Naive thymus-derived CD8-positive, alpha-beta T cell (primary cell): ENCODE measurements around the gene HDAC4. TPM values are rescaled to one million over a fixed set of nuclear protein-coding genes. Genes with fewer than 3 reads are reported as not detected.

Experiments
- ATAC-seq, 2 donors: fragments of 150-1000 bp; cut with Tn5 transposase in 1 of 2; sonication (Bioruptor Pico), chemical (Tn5 transposase) in 1 of 2; 1 replicate in 1 of 2; 2 replicates in 1 of 2; pipeline ENCODE4 v1.10.0; 2021; ENCODE audit warnings: mild to moderate bottlenecking in 2 of 2, moderate library complexity in 2 of 2
- POLR2A ChIA-PET: fragments of 350-600 bp; sonication (Branson Sonifier 250); formaldehyde crosslinking; loops from one replicate; lab custom pipeline; 2021; ENCODE audit warnings: antibody characterized with exemption; lab: Charles Lee
- DNase-seq, 10 donors: peaks; one replicate each; pipeline versions ENCODE4 v3.0.0 to v3.0.0-alpha.2; 2020 to 2022
- H3K27ac Mint-ChIP-seq, 10 donors: one replicate each; pipeline ENCODE4 v1.8.0; 2020 to 2022; ENCODE audit warnings: mild to moderate bottlenecking in 10 of 10, mixed read lengths in 10 of 10, moderate library complexity in 4 of 10, inconsistent platforms in 1 of 10
- H3K27me3 Mint-ChIP-seq, 5 donors: one replicate each; pipeline ENCODE4 v1.8.0; 2021 to 2022; ENCODE audit warnings: mixed read lengths in 5 of 5
- H3K36me3 Mint-ChIP-seq, 3 donors: one replicate each; pipeline ENCODE4 v1.8.0; 2020 to 2022; ENCODE audit warnings: mixed read lengths in 3 of 3, mild to moderate bottlenecking in 2 of 3, inconsistent platforms in 1 of 3
- H3K4me1 Mint-ChIP-seq, 4 donors: one replicate each; pipeline ENCODE4 v1.8.0; 2021 to 2022; ENCODE audit warnings: mixed read lengths in 4 of 4
- H3K4me3 Mint-ChIP-seq, 10 donors: one replicate each; pipeline ENCODE4 v1.8.0; 2020 to 2022; ENCODE audit warnings: mild to moderate bottlenecking in 10 of 10, mixed read lengths in 10 of 10, moderate library complexity in 6 of 10, inconsistent platforms in 1 of 10
- H3K9me3 Mint-ChIP-seq, 9 donors: one replicate each; pipeline ENCODE4 v1.8.0; 2020 to 2022; ENCODE audit warnings: mixed read lengths in 9 of 9, mild to moderate bottlenecking in 3 of 9, inconsistent platforms in 1 of 9, moderate library complexity in 1 of 9
- polyA plus RNA-seq, 3 donors: library from polyadenylated mRNA; unstranded; fragments of 300-500 nt; fragmentation: Illumina TruSeq; gene quantifications; one replicate each; pipeline ENCODE4 v1.2.3, GENCODE V29; 2021
- total RNA-seq, 8 experiments: library from RNA in 2 of 8; stranded (reverse) in 2 of 8; gene quantifications; one replicate each; pipeline ENCODE4 v1.2.3 and lab custom pipeline; 2021 to 2026

Gene HDAC4
- total and polyA plus RNA-seq, 5 experiments from 2014 or later = 2.8 to 37.3 (median 10.1) TPM

- POLR2A ChIA-PET = interaction anchor here (0.8 to 1.3 kb wide), 4 partner anchors 12 to 125 kb away, joined by 3 to 4 read pairs (median 3); no protein-coding TSS in a partner anchor
- peaks cover 0 to 4% (median 0%) of the 10 kb centered on the region in 3 donors for H3K36me3 Mint-ChIP-seq
- H3K27ac Mint-ChIP-seq = peak overlapping the region in 3 of 10 donors; percentile 16 to 90 (median 46)
- no peak for DNase-seq
- H3K27me3 Mint-ChIP-seq = no peaks in the 10 kb centered on the region
- no peak overlapping the region for H3K4me3 Mint-ChIP-seq
- H3K9me3 Mint-ChIP-seq = no peaks in the 10 kb centered on the region
- H3K4me1 Mint-ChIP-seq = peaks cover 55 to 91% (median 85%) of the 10 kb centered on the region in 4 donors
- ATAC-seq = no peak
Measured at GRCh38 chr2:239272626-239273025, 128.2 kb downstream of the HDAC4 start.

- ATAC-seq (no peak), DNase-seq (no peak)
- POLR2A ChIA-PET = no interaction called here
- Mint-ChIP-seq H3K27me3 (no peaks in the 10 kb centered on the region), H3K9me3 (no peaks in the 10 kb centered on the region), H3K4me1 (peaks cover 59 to 91% (median 88%) of the 10 kb centered on the region in 4 donors), H3K36me3 (peaks cover 0 to 4% (median 0%) of the 10 kb centered on the region in 3 donors), H3K4me3 (no peak overlapping the region), H3K27ac (no peak overlapping the region)
Measured at GRCh38 chr2:239271882-239272281, 128.9 kb downstream of the HDAC4 start.

- Mint-ChIP-seq H3K4me3 (no peak overlapping the region), H3K27ac (peak overlapping the region in 1 of 10 donors; percentile 15), H3K27me3 (no peaks in the 10 kb centered on the region), H3K36me3 (peaks cover 0 to 4% (median 0%) of the 10 kb centered on the region in 3 donors), H3K9me3 (no peaks in the 10 kb centered on the region), H3K4me1 (peaks cover 62 to 91% (median 90%) of the 10 kb centered on the region in 4 donors)
- DNase-seq = no peak
- no peak for ATAC-seq
- POLR2A ChIA-PET = no interaction called here
Measured at GRCh38 chr2:239271471-239271870, 129.3 kb downstream of the HDAC4 start.

- DNase-seq (no peak), ATAC-seq (no peak)
- peaks cover 67 to 94% (median 92%) of the 10 kb centered on the region in 4 donors for H3K4me1 Mint-ChIP-seq
- H3K27me3 Mint-ChIP-seq = no peaks in the 10 kb centered on the region
- H3K36me3 Mint-ChIP-seq = peaks cover 0 to 4% (median 0%) of the 10 kb centered on the region in 3 donors
- POLR2A ChIA-PET = interaction anchor here (0.6 to 6.6 kb wide), 4 partner anchors 9 to 31 kb away, joined by 3 to 70 read pairs (median 6); no protein-coding TSS in a partner anchor
- H3K4me3 Mint-ChIP-seq = peak overlapping the region in 2 of 10 donors; percentile 73 to 83
- no peaks in the 10 kb centered on the region for H3K9me3 Mint-ChIP-seq
- H3K27ac Mint-ChIP-seq = peak overlapping the region in 3 of 10 donors; percentile 4 to 60 (median 6)
Measured at GRCh38 chr2:239269916-239270315, 130.9 kb downstream of the HDAC4 start.

- Mint-ChIP-seq H3K4me1 (peaks cover 66 to 94% (median 92%) of the 10 kb centered on the region in 4 donors), H3K27me3 (no peaks in the 10 kb centered on the region), H3K36me3 (peaks cover 0 to 4% (median 0%) of the 10 kb centered on the region in 3 donors), H3K27ac (peak overlapping the region in 3 of 10 donors; percentile 11 to 53 (median 20)), H3K4me3 (peak overlapping the region in 6 of 10 donors; percentile 9 to 83 (median 72)), H3K9me3 (no peaks in the 10 kb centered on the region)
- ATAC-seq = no peak
- POLR2A ChIA-PET = interaction anchor here (0.6 to 6.6 kb wide), 6 partner anchors 7 to 129 kb away, joined by 3 to 70 read pairs (median 4); no protein-coding TSS in a partner anchor
- DNase-seq = no peak
Measured at GRCh38 chr2:239269173-239269885, 131.5 kb downstream of the HDAC4 start.

GRCh38 chr2:239268549-239268948 is 132.3 kb downstream of the HDAC4 start:
- peaks cover 0 to 4% (median 0%) of the 10 kb centered on the region in 3 donors for H3K36me3 Mint-ChIP-seq
- DNase-seq = no peak
- no peak for ATAC-seq
- peak overlapping the region in 9 of 10 donors; percentile 11 to 99 (median 45) for H3K27ac Mint-ChIP-seq
- H3K4me1 Mint-ChIP-seq = peaks cover 63 to 94% (median 90%) of the 10 kb centered on the region in 4 donors
- peak overlapping the region in 9 of 10 donors; percentile 5 to 90 (median 41) for H3K4me3 Mint-ChIP-seq
- no peaks in the 10 kb centered on the region for H3K27me3 Mint-ChIP-seq
- no peaks in the 10 kb centered on the region for H3K9me3 Mint-ChIP-seq
- POLR2A ChIA-PET = interaction anchor here (1.2 to 6.6 kb wide), 7 partner anchors 8 to 133 kb away, joined by 3 to 70 read pairs (median 4); no protein-coding TSS in a partner anchor

- DNase-seq (no peak), ATAC-seq (no peak)
- H3K27ac Mint-ChIP-seq = peak overlapping the region; percentile 38 to 99 (median 92)
- H3K36me3 Mint-ChIP-seq = peaks cover 0 to 3% (median 0%) of the 10 kb centered on the region in 3 donors
- H3K27me3 Mint-ChIP-seq = no peaks in the 10 kb centered on the region
- POLR2A ChIA-PET = interaction anchor here (0.5 to 6.6 kb wide), 20 partner anchors 9 to 134 kb away, joined by 3 to 70 read pairs (median 4); partner anchors contain the start of gene HDAC4
- H3K4me1 Mint-ChIP-seq = peaks cover 62 to 93% (median 90%) of the 10 kb centered on the region in 4 donors
- H3K9me3 Mint-ChIP-seq = no peaks in the 10 kb centered on the region
- peak overlapping the region in 9 of 10 donors; percentile 52 to 95 (median 90) for H3K4me3 Mint-ChIP-seq
Measured at GRCh38 chr2:239268082-239268481, 132.7 kb downstream of the HDAC4 start.

- Mint-ChIP-seq H3K36me3 (peaks cover 0 to 3% (median 0%) of the 10 kb centered on the region in 3 donors), H3K4me3 (peak overlapping the region; percentile 77 to 95 (median 90)), H3K4me1 (peaks cover 55 to 91% (median 87%) of the 10 kb centered on the region in 4 donors), H3K27ac (peak overlapping the region; percentile 88 to 99 (median 96)), H3K9me3 (no peaks in the 10 kb centered on the region), H3K27me3 (no peaks in the 10 kb centered on the region)
- DNase-seq (peak; percentile 74 to 97 (median 94)), ATAC-seq (peak; percentile 79 to 82)
- POLR2A ChIA-PET = interaction anchor here (0.5 to 6.6 kb wide), 24 partner anchors 9 to 135 kb away, joined by 3 to 70 read pairs (median 4); partner anchors contain the start of gene HDAC4
Measured at GRCh38 chr2:239267288-239267951, 133.4 kb downstream of the HDAC4 start.

GRCh38 chr2:239266779-239267287 is 134.0 kb downstream of the HDAC4 start:
- POLR2A ChIA-PET = interaction anchor here (0.8 to 6.6 kb wide), 22 partner anchors 9 to 135 kb away, joined by 3 to 70 read pairs (median 5); partner anchors contain the start of gene HDAC4
- Mint-ChIP-seq H3K4me3 (peak overlapping the region; percentile 77 to 95 (median 90)), H3K4me1 (peaks cover 53 to 89% (median 82%) of the 10 kb centered on the region in 4 donors), H3K27me3 (no peaks in the 10 kb centered on the region), H3K27ac (peak overlapping the region; percentile 88 to 99 (median 96)), H3K36me3 (peaks cover 0 to 3% (median 0%) of the 10 kb centered on the region in 3 donors), H3K9me3 (no peaks in the 10 kb centered on the region)
- DNase-seq = no peak
- no peak for ATAC-seq

GRCh38 chr2:239266434-239266766 is 134.4 kb downstream of the HDAC4 start:
- no peaks in the 10 kb centered on the region for H3K9me3 Mint-ChIP-seq
- peaks cover 49 to 87% (median 79%) of the 10 kb centered on the region in 4 donors for H3K4me1 Mint-ChIP-seq
- DNase-seq = peak in 1 of 10 donors; percentile 28
- peak overlapping the region; percentile 88 to 99 (median 96) for H3K27ac Mint-ChIP-seq
- H3K4me3 Mint-ChIP-seq = peak overlapping the region; percentile 77 to 95 (median 90)
- peaks cover 0 to under 1% (median 0%) of the 10 kb centered on the region in 3 donors for H3K36me3 Mint-ChIP-seq
- ATAC-seq = no peak
- POLR2A ChIA-PET = interaction anchor here (0.8 to 6.6 kb wide), 13 partner anchors 10 to 135 kb away, joined by 3 to 70 read pairs (median 7); partner anchors contain the start of gene HDAC4
- no peaks in the 10 kb centered on the region for H3K27me3 Mint-ChIP-seq

GRCh38 chr2:239265681-239266433 is 135.0 kb downstream of the HDAC4 start:
- DNase-seq (no peak), ATAC-seq (no peak)
- Mint-ChIP-seq H3K36me3 (no peaks in the 10 kb centered on the region), H3K27me3 (no peaks in the 10 kb centered on the region), H3K9me3 (no peaks in the 10 kb centered on the region), H3K4me1 (peaks cover 49 to 91% (median 83%) of the 10 kb centered on the region in 4 donors), H3K27ac (peak overlapping the region; percentile 88 to 99 (median 98)), H3K4me3 (peak overlapping the region; percentile 77 to 95 (median 91))
- POLR2A ChIA-PET = interaction anchor here (0.5 to 6.6 kb wide), 11 partner anchors 13 to 135 kb away, joined by 3 to 70 read pairs (median 6); partner anchors contain the start of gene HDAC4
